ENCODE results near the gene GHRH.

GHRH gene, protein sequence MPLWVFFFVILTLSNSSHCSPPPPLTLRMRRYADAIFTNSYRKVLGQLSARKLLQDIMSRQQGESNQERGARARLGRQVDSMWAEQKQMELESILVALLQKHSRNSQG

GRCh38 chr20:37261714-37262113, at the start of gene GHRH:
GHRH (minus strand) TSS chr20:37261814; CDS start chr20:37256889, 4,925 bp downstream.
- no peak for DNase-seq (ENCODE audit: low spot score)

DNA sequence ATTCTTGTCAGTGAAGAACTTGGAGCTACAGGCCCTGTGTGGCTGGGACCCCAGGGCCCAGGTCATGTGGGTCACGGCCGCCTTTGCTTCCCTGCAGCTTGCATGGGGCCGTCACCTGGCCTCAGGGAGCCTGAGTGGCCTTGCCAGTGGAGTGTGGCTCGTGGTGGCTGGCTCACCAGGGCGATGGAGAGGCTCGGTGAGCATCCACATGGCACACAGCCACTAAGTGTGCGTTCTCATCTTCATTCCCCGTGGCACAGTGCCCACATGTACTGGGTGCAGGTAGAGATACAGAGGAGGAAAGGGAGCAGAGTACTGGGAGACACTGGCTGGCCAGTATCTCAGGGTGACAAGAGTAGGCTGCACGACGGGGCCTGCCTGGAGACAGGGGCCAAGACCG, 49.3 kb upstream of the GHRH start:
- DNase-seq (ENCODE audit: low spot score): no peak

DNA sequence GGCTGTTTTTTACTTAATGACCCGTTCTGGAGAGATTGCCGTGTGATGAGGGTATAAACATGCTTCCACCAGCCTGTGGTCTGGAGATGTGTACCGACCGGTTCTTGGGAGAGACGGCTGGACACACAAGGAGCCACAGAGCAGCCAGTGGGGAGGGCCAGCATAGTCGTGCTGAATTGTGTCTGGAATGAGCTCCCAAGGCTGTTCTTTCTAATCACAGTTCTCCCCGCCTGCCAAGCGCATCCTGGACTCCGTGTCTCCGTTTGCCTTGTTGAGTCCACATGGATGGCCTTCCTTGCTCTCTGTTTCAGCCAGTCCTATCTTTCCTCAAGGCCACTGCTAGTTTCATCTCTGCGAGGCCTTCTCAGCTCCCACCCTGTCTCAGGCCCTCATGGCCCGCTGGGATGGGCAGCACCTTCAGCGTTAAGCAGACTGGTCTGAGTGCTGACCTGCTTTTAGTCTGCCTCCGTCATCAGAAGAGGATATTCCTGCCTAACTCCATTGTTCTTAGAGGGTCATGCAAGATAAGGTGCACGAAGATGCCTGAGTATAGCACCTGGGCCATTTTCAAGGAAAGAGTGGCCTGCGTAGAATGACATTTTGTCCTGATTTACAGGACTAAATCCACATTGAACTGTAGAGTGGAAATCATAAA, 48.4 kb upstream of the GHRH start:
- DNase-seq (ENCODE audit: low spot score): no peak

GRCh38 chr20:37309290-37309689, 47.7 kb upstream of the GHRH start:
- DNase-seq (ENCODE audit: low spot score): no peak

DNA sequence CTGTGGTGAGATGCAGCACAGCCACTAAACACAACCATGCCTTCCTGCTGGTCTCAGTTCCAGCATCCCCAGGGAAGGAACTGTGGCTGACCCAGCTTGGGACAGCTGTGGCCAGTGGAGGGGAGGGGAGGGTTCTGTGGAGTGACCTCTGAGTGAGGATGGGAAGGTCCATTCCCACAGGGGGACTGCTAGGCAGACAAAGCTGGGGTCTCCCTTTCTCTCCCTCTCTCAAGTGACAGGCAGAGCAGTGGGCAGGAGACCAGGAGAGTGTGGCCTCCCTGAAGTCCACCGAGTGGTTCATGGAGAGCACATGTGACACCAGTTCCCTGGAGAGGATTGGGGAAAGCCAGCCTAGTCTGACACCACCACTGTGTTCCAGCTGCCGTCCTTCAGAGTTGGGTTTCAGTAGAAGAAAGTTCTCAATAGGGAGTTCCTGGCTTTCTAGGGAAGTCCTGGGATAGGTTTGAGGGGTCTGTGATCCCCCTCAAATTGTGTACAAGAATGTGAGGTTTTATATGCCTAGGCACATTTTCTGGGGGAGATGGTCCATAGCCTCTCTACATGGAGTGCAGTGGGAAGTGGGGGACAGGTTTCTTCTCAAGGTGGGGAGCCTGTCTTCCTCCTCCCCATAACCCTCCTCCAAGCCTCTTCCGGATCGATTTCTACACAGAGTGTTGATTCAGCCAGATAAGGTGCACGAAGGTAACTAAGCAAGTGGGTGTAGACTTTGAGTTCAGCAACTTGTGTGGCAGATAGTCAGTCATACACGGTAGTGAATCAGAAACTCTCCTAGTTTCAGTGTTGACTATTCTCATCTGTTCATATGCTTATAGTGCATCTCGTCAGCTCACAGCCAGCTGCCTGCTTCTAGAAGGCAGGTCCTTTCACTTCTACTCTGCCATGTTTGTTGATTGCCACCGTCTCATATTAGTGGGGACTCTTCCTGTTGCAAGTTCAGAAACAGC, 46.8 kb upstream of the GHRH start:
- DNase-seq (ENCODE audit: low spot score): peak; percentile 42

DNA sequence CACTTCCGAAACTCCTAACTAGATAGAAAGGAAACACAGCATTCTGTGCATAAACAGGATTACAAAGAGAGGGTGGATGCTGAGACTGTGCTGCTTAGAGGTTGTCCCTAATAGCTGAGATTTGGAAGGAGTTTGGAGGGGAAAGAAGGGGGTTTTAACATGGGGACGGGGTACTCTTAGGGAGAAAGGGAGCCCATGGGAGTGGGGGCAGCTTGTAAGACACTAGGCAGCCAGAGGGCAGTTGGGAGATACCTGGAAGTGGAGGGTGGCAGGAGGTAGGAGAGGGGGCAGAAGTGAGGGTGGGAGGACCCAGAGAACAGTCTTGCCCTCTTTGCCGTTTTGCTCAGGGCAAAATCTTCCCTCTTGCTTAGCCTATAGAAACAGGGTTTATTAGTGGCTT, 44.2 kb upstream of the GHRH start:
- DNase-seq (ENCODE audit: low spot score): no peak

- no peak for DNase-seq (ENCODE audit: low spot score)
These were observed 43.5 kb upstream of the GHRH start for GRCh38 chr20:37305079-37305478.

GRCh38 chr20:37303637-37304036, 42.0 kb upstream of the GHRH start:
- no peak for DNase-seq (ENCODE audit: low spot score)

DNA sequence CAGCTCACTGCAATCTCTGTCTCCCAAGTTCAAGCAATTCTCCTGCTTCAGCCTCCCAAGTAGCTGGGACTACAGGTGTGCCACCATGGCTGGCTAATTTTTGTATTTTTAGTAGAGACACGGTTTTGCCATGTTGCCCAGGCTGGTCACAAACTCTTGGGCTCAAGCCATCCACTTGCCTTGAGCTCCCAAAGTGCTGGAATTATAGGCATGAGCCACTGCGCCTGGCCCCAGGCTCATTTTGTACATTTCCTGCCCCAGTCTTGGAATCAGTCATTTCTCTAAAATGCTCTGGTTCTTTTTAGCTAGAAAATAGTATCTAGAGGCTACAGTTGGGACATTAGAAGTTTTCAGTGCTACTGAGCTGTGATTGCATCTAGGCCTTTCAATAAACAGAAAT, 41.4 kb upstream of the GHRH start:
- no peak for DNase-seq (ENCODE audit: low spot score)

DNA sequence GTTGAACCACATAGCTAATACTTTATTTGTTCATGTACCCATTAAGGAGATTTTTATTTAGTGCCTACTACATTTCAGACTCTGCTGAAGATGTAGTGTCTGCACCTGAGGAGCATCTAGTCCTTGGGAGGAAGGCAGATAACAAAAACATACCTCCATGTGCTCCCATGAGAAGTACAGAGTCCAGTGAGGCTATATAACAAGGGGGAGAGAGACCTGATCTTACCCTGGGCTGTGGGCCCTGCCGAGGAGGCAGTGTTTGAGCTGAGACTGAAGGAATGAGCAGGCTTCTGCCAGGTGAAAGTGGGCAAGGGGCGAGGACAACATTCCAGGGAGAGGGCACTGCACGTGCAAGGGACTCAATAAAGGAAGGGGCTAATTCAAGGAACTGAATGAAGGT, 39.9 kb upstream of the GHRH start:
- no peak for DNase-seq (ENCODE audit: low spot score)

GRCh38 chr20:37301120-37301519, 39.5 kb upstream of the GHRH start:
- DNase-seq (ENCODE audit: low spot score): no peak

DNA sequence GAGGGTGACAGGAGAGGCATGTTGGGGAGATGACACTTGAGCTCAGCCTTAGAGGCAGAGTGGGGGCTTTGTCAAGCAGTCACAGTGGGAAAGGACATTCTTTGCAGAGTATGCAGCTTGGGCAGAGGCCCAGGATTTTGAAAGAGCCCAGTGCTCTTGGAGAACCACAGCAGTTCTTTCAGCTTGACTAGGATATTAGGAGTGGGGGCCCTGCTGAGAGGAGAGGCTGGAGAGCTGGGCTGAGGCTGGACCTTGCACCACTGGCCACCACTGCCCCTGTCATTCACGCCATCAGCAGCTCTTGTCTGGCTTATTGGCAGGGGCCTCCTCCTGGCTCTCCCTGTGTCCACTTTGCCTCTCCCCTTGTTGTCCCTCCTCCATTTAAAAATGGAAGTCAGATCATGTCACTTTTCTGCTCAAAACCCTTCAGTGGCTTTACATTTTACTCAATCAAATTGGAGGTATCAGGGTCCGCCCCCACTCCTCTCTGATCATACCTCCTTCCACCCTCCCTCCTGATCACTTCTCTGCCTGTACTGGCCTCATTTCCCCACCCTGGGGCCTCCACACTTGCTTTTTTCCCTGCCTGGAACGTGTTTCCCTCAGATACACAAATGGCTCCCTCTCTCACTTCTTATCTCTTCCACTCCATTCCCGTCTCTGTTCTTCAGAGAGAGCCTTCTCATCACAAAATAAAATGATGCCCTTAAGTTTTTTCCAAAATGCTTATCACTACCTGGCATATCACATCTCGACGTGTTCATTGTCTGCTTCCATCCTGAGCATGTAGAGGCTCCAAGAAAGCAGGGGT, 38.3 kb upstream of the GHRH start:
- DNase-seq (ENCODE audit: low spot score): no peak

- DNase-seq (ENCODE audit: low spot score): no peak
These were observed 36.8 kb upstream of the GHRH start for GRCh38 chr20:37298190-37298939.

DNA sequence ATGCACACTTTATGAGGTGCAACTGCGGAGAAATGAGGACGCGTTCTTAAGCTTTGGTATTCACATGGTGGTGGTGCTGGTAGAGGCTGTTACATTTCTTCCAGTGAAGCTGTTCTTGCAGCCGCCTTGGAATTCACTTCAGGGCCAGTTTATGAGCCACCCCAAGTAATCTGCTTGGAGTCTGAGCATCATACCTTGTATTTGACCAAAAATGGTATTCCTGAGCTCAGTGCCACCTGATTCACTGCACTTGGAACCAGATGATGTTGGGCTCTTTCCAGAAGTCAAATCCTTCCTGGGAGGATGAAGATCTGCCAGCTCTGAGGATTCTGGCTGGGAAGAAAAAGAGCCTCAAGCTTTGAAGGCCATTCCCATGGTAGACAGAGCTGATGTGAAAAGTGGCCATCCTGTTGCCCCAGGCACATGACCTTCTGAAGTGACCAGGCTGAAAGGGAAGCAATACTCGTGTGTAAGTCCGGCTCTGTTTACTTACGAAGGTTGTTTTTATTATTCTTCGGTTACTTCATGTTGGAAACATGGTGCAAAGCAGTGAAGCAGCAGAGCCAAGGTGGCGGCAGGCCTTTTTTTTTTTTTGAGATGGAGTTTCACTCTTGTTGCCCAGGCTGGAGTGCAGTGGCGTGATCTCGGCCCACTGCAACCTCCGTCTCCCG, 35.6 kb upstream of the GHRH start:
- DNase-seq (ENCODE audit: low spot score): no peak

- DNase-seq (ENCODE audit: low spot score): no peak
These were observed 34.8 kb upstream of the GHRH start for GRCh38 chr20:37296371-37296770.

DNA sequence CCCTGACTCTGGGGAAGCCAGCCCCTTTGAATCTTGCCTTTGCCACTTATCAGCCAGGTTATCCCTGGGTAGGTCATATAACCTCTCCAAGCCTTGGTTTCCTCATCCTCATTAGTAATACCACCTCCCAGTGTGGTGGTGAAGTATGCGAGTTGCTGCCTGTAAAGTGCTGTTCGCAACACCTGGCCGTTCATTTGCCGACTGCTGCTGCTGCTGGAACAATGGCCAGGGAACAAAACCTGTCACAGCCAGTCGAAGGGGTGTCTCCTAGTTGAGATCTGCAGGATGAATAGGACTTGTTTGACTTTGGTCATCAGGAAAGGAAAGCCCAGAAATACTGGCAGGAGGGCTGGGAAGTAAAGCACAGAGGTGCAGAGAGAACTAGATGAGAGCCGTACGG, 34.0 kb upstream of the GHRH start:
- DNase-seq (ENCODE audit: low spot score): no peak

- peak; percentile 49 for DNase-seq (ENCODE audit: low spot score)
These were observed 33.4 kb upstream of the GHRH start for GRCh38 chr20:37295001-37295400.

GRCh38 chr20:37294262-37294981, 32.8 kb upstream of the GHRH start:
- no peak for DNase-seq (ENCODE audit: low spot score)

DNA sequence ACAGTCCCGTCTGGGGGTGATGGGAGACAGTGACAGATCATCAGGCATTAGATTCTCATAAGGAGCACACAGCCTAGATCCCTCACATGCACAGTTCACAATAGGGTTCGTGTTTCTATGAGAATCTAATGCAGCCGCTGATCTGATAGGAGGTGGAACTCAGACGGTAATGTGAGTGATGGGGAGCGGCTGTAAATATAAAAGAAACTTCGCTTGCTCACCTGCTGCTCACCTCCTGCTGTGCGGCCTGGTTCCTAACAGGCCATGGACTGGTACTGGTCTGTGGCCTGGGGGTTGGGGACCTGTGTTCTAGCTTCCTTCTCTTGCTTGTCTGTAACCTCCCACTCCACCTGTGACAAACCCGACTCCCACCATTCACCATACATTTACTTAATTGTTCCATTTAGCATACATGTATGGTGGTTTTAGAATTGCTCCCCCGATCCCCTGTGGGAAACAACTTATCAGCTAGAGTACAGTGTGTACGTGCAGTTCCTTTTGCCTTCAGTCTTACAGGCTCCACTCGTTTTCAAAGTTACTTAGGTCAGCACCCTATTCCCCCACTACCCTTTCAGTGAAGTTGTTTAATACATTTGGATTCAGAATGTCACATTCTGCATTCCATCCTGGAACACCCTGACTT, 31.8 kb upstream of the GHRH start:
- no peak for DNase-seq (ENCODE audit: low spot score)

GRCh38 chr20:37291724-37292126, 30.1 kb upstream of the GHRH start:
- DNase-seq (ENCODE audit: low spot score): no peak

Data from activated CD4-positive, alpha-beta T cell treated with anti-CD3 and anti-CD28 coated beads, Interleukin-2, Interleukin-4, amounts not matched to agents 100 ng/mL and 50 ng/mL, durations not matched to agents 16 hours and 8 hours (primary cell).